ENCODE results near the gene RGL1.

The RGL1 gene

GRCh38 chr1:183932412-183932811, 127.5 kb downstream of the RGL1 start:
- TF ChIP-seq, protein P1, sequence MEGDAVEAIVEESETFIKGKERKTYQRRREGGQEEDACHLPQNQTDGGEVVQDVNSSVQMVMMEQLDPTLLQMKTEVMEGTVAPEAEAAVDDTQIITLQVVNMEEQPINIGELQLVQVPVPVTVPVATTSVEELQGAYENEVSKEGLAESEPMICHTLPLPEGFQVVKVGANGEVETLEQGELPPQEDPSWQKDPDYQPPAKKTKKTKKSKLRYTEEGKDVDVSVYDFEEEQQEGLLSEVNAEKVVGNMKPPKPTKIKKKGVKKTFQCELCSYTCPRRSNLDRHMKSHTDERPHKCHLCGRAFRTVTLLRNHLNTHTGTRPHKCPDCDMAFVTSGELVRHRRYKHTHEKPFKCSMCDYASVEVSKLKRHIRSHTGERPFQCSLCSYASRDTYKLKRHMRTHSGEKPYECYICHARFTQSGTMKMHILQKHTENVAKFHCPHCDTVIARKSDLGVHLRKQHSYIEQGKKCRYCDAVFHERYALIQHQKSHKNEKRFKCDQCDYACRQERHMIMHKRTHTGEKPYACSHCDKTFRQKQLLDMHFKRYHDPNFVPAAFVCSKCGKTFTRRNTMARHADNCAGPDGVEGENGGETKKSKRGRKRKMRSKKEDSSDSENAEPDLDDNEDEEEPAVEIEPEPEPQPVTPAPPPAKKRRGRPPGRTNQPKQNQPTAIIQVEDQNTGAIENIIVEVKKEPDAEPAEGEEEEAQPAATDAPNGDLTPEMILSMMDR (IDR thresholded peaks at IDR 0.05; ENCODE audit: extremely low read depth, insufficient read depth, missing control alignments), result no peak
- in situ Hi-C loops (cut with MboI; ENCODE audit: low pct_unique_long_range_greater_than_20kb, low sequenced_read_pairs, unreplicated experiment), result no loop called here
- DNase-seq (ENCODE audit: low spot score), result no peak

GRCh38 chr1:183933528-183934179, 128.7 kb downstream of the RGL1 start:
- DNase-seq (ENCODE audit: low spot score), result no peak
- TF ChIP-seq, protein P1 (IDR thresholded peaks at IDR 0.05; ENCODE audit: extremely low read depth, insufficient read depth, missing control alignments), result no peak
- in situ Hi-C loops (cut with MboI; ENCODE audit: low pct_unique_long_range_greater_than_20kb, low sequenced_read_pairs, unreplicated experiment), result no loop called here

DNA sequence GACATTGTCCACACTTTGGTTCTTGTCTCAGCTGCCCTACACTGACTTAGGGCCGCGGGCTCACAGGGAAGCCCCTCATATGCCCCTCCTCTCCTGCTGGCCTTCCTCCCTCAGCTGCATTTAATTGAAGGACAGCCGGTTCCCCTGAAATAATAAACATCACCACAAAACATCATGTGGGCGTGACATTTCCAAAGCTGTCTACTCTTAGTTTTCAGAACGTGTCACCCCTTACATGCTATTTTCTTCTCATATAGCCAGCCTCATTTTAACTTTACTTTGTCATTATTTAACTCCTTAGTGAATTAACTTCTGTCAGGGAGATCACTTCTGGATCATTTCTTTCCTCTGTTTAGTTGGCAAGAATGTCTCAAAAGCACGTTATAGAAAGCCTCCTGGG, 129.4 kb downstream of the RGL1 start:
- TF ChIP-seq, protein P1 (IDR thresholded peaks at IDR 0.05; ENCODE audit: extremely low read depth, insufficient read depth, missing control alignments), result no peak
- in situ Hi-C loops (cut with MboI; ENCODE audit: low pct_unique_long_range_greater_than_20kb, low sequenced_read_pairs, unreplicated experiment), result no loop called here
- no peak for DNase-seq (ENCODE audit: low spot score)

DNA sequence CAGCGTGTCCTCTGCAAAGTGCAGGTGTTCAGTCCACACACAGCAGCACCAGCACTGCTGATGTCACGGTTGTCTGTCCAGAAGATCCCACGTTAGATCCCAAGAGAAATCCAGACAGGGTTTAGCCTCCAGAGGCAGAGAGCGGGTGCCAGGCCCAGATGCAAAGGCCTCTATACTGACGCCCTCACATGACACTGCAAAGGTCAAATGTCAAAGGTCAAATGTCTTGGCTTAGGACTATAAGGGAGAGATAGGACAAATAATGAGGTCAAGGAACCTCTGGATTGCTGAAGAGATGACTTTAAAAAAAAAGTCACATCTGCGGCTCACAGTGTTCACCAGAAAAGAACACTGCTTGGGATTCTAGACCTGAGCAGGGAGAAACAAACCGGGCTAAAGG, 131.1 kb downstream of the RGL1 start:
- DNase-seq (ENCODE audit: low spot score), result no peak
- TF ChIP-seq, protein P1 (IDR thresholded peaks at IDR 0.05; ENCODE audit: extremely low read depth, insufficient read depth, missing control alignments), result no peak
- in situ Hi-C loops (cut with MboI; ENCODE audit: low pct_unique_long_range_greater_than_20kb, low sequenced_read_pairs, unreplicated experiment), result no loop called here

DNA sequence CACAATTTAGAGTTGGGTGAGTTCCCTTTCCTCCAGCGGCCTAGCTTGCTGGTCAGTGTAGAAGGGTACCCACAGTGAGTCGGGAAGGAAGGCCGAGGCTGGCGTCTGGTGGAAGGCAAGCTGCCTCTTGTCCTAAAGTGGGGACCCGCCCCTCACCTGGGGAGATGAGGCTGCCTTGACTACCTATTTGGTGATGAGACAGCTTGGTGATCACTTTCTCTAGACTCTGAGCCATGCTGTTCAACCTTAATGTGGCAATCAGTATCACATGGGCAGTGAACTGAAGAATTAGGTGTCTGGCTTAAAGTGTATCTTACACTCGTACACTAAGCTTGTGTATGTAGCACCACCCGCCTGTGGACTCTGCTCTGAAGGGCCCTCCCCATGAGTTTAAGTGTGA, 131.9 kb downstream of the RGL1 start:
- in situ Hi-C loops (cut with MboI; ENCODE audit: low pct_unique_long_range_greater_than_20kb, low sequenced_read_pairs, unreplicated experiment), result no loop called here
- DNase-seq (ENCODE audit: low spot score), result no peak
- TF ChIP-seq, protein P1 (IDR thresholded peaks at IDR 0.05; ENCODE audit: extremely low read depth, insufficient read depth, missing control alignments), result no peak

- no peak for DNase-seq (ENCODE audit: low spot score)
- in situ Hi-C loops (cut with MboI; ENCODE audit: low pct_unique_long_range_greater_than_20kb, low sequenced_read_pairs, unreplicated experiment), result no loop called here
- TF ChIP-seq, protein P1 (IDR thresholded peaks at IDR 0.05; ENCODE audit: extremely low read depth, insufficient read depth, missing control alignments), result no peak
Observed at GRCh38 chr1:183937611-183938010, 132.7 kb downstream of the RGL1 start.
